ENCODE data around the gene SELPLG.

Gene SELPLG

GRCh38 chr12:108644811-108645120 lies 11.1 kb upstream of the SELPLG start:
- CTCF ChIA-PET = no interaction called here

DNA sequence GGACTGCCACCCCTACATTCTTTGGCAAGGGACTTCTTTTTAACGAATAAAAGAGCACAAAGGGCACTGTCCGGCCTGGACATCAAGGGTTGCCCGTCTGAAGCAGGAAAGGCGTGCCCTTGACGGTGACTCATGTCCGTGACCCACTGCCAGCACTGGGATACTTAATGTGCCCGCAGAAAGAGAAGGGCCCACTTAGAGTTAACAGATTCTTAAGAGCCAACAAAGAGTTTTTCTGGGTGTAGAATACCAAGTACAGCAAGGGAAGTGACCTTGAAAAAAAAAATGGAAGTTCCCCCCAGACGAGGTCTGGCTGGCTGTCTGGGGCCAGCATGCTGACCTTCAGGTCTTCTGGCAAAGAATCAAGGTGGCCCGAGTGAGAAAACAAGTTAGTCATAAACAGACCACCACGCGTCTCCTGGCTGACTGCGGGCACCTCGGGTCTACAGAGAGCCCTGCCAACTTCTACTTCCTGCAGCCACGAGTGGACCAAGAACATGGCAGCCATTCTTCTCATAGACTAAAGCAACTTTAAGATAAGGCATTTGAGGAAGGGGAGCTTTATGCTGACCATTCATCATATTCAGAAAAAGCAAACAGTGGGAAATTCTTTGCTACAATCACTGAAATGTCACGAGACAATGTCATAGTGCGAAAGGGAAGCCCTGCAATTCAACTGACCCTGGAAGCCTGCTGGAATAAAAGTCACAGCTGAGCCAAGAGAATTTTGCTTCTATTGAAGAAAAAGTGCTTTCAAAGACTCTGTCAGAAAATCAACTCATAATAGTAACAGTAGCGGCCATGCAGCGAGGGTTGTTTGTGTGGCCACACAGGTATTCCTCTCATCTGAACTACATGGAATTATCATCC lies 10.5 kb upstream of the SELPLG start:
- ChIA-PET POLR2A (no interaction called here), CTCF (no interaction called here)
- TF ChIP-seq PKNOX1 (IDR thresholded peaks at IDR 0.05) (no peak), LEF1 (IDR thresholded peaks at IDR 0.05; ENCODE audit: borderline replicate concordance) (no peak), NFRKB (IDR thresholded peaks at IDR 0.05) (no peak), ZNF384 (IDR thresholded peaks at IDR 0.05) (no peak), SUZ12 (IDR thresholded peaks at IDR 0.05) (no peak), ARNT (IDR thresholded peaks at IDR 0.05) (no peak), CTBP1 (IDR thresholded peaks at IDR 0.05; ENCODE audit: borderline replicate concordance) (no peak), SP1 (IDR thresholded peaks at IDR 0.05) (no peak), TARDBP (IDR thresholded peaks at IDR 0.05) (no peak), FOXM1 (IDR thresholded peaks at IDR 0.05; ENCODE audit: borderline replicate concordance) (no peak), L3MBTL2 (conservative IDR thresholded peaks at IDR 0.05) (no peak), FOXA1 (IDR thresholded peaks at IDR 0.05) (no peak), ELF4 (IDR thresholded peaks at IDR 0.05) (no peak), FOXK2 (IDR thresholded peaks at IDR 0.05) (no peak), HDGF (IDR thresholded peaks at IDR 0.05; ENCODE audit: borderline replicate concordance) (no peak), BHLHE40 (IDR thresholded peaks at IDR 0.05; ENCODE audit: borderline replicate concordance) (no peak)
- DNase-seq (ENCODE audit: extremely low spot score) = no peak

More at GRCh38 chr12:108644811-108645120, 11.1 kb upstream of the SELPLG start:
- DNase-seq (ENCODE audit: extremely low spot score) = no peak
- POLR2A ChIA-PET = no interaction called here
- TF ChIP-seq PKNOX1 (IDR thresholded peaks at IDR 0.05) (no peak), ZNF384 (IDR thresholded peaks at IDR 0.05) (no peak), FOXM1 (IDR thresholded peaks at IDR 0.05; ENCODE audit: borderline replicate concordance) (no peak), ELF4 (IDR thresholded peaks at IDR 0.05) (no peak), BHLHE40 (IDR thresholded peaks at IDR 0.05; ENCODE audit: borderline replicate concordance) (no peak), CTBP1 (IDR thresholded peaks at IDR 0.05; ENCODE audit: borderline replicate concordance) (no peak)

GRCh38 chr12:108642899-108643654 lies 9.4 kb upstream of the SELPLG start:
- TF ChIP-seq NFRKB (IDR thresholded peaks at IDR 0.05) (no peak), FOXK2 (IDR thresholded peaks at IDR 0.05) (no peak), FOXA1 (IDR thresholded peaks at IDR 0.05) (no peak), L3MBTL2 (conservative IDR thresholded peaks at IDR 0.05) (no peak), FOXM1 (IDR thresholded peaks at IDR 0.05; ENCODE audit: borderline replicate concordance) (no peak), TARDBP (IDR thresholded peaks at IDR 0.05) (no peak), PKNOX1 (IDR thresholded peaks at IDR 0.05) (no peak), ZNF384 (IDR thresholded peaks at IDR 0.05) (no peak), BHLHE40 (IDR thresholded peaks at IDR 0.05; ENCODE audit: borderline replicate concordance) (no peak), SUZ12 (IDR thresholded peaks at IDR 0.05) (no peak), SP1 (IDR thresholded peaks at IDR 0.05) (no peak), CTBP1 (IDR thresholded peaks at IDR 0.05; ENCODE audit: borderline replicate concordance) (no peak), ARNT (IDR thresholded peaks at IDR 0.05) (no peak), HDGF (IDR thresholded peaks at IDR 0.05; ENCODE audit: borderline replicate concordance) (no peak), LEF1 (IDR thresholded peaks at IDR 0.05; ENCODE audit: borderline replicate concordance) (no peak), ELF4 (IDR thresholded peaks at IDR 0.05) (no peak)
- POLR2A ChIA-PET = no interaction called here
- no peak for DNase-seq (ENCODE audit: extremely low spot score)
- CTCF ChIA-PET = no interaction called here

DNA sequence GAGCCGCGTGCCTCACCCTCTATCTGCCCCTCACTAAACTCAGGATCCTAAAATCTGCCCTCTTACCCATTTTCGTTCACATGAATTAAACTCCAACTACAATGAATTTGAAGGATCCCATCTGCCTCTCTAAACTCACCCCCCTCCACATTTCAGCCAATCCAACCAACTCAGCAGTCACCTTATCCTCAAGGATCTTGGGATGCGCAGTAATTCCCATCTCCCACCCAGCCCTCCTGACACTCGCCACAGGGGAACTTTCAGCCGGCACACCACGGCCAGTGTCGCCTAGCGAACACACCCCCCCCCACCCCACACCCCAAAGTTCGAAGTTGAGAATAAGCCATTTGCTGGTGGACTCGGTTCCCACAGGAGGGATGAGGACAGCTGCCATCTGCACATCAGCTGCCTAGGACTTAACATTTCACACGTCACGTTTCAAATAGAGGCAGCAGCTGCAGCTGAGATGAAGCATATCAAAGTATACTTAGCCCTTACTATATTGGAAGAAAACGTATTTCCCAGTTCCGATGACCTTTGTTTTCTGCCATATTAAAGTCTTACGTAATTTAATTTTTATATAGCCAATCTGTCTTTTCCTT lies 8.7 kb upstream of the SELPLG start:
- DNase-seq (ENCODE audit: extremely low spot score) = no peak
- CTCF ChIA-PET = no interaction called here
- POLR2A ChIA-PET = no interaction called here
- TF ChIP-seq CTBP1 (IDR thresholded peaks at IDR 0.05; ENCODE audit: borderline replicate concordance) (no peak), FOXM1 (IDR thresholded peaks at IDR 0.05; ENCODE audit: borderline replicate concordance) (no peak), FOXK2 (IDR thresholded peaks at IDR 0.05) (no peak), FOXA1 (IDR thresholded peaks at IDR 0.05) (no peak), L3MBTL2 (conservative IDR thresholded peaks at IDR 0.05) (no peak), SUZ12 (IDR thresholded peaks at IDR 0.05) (no peak), ZNF384 (IDR thresholded peaks at IDR 0.05) (no peak), ELF4 (IDR thresholded peaks at IDR 0.05) (no peak), LEF1 (IDR thresholded peaks at IDR 0.05; ENCODE audit: borderline replicate concordance) (no peak), NFRKB (IDR thresholded peaks at IDR 0.05) (no peak), ARNT (IDR thresholded peaks at IDR 0.05) (no peak), BHLHE40 (IDR thresholded peaks at IDR 0.05; ENCODE audit: borderline replicate concordance) (no peak), SP1 (IDR thresholded peaks at IDR 0.05) (no peak), TARDBP (IDR thresholded peaks at IDR 0.05) (no peak), PKNOX1 (IDR thresholded peaks at IDR 0.05) (no peak), HDGF (IDR thresholded peaks at IDR 0.05; ENCODE audit: borderline replicate concordance) (no peak)

Data from HEK293T (cell line).